ENCODE measurements around the gene CDKN1B.

Gene CDKN1B

GRCh38 chr12:12704593-12705230 lies 12.5 kb upstream of the CDKN1B start:
- DNase-seq = peak; percentile 82

- no peak for DNase-seq
These were observed 11.2 kb upstream of the CDKN1B start for GRCh38 chr12:12705838-12706520.

GRCh38 chr12:12713932-12714275 lies 3.3 kb upstream of the CDKN1B start:
- no peak for DNase-seq

- DNase-seq = no peak
These were observed 2.7 kb upstream of the CDKN1B start for GRCh38 chr12:12714276-12715021.

- no peak for DNase-seq
These were observed 2.1 kb upstream of the CDKN1B start for GRCh38 chr12:12715128-12715458.

- no peak for DNase-seq
These were observed 1.6 kb upstream of the CDKN1B start for GRCh38 chr12:12715459-12716150.

- no peak for DNase-seq
These were observed 896 bp upstream of the CDKN1B start for GRCh38 chr12:12716151-12716792.

GRCh38 chr12:12717586-12718380 lies 615 bp downstream of the CDKN1B start:
- no peak for DNase-seq

- DNase-seq = no peak
These were observed 1.2 kb downstream of the CDKN1B start for GRCh38 chr12:12718381-12718759.

GRCh38 chr12:12718853-12719252 lies 1.7 kb downstream of the CDKN1B start:
- no peak for DNase-seq

GRCh38 chr12:12719496-12719895 lies 2.3 kb downstream of the CDKN1B start:
- DNase-seq = no peak

GRCh38 chr12:12720052-12720451 lies 2.9 kb downstream of the CDKN1B start:
- no peak for DNase-seq

- DNase-seq = no peak
These were observed 3.5 kb downstream of the CDKN1B start for GRCh38 chr12:12720672-12721161.

- no peak for DNase-seq
These were observed 4.1 kb downstream of the CDKN1B start for GRCh38 chr12:12721176-12721751.

- no peak for DNase-seq
These were observed 4.8 kb downstream of the CDKN1B start for GRCh38 chr12:12721814-12722434.

GRCh38 chr12:12722435-12723148 lies 5.4 kb downstream of the CDKN1B start:
- DNase-seq = no peak

GRCh38 chr12:12723149-12723680 lies 6.0 kb downstream of the CDKN1B start:
- no peak for DNase-seq

GRCh38 chr12:12723681-12724420 lies 6.7 kb downstream of the CDKN1B start:
- no peak for DNase-seq

- DNase-seq = no peak
These were observed 7.4 kb downstream of the CDKN1B start for GRCh38 chr12:12724421-12725085.
